ENCODE data around the gene KIAA1549. TPM values are rescaled to one million over a fixed set of nuclear protein-coding genes. Genes with fewer than 3 reads are reported as not detected.
"Not testable (repeated sequence)": the region's sequence is repeated elsewhere in the genome, so short reads cannot be mapped to it uniquely, and the experiment has no call there.

KIAA1549 gene
- total and polyA plus RNA-seq, 5 experiments from 2014 or later, result 0.39 to 0.47 TPM; not detected in 3

DNA sequence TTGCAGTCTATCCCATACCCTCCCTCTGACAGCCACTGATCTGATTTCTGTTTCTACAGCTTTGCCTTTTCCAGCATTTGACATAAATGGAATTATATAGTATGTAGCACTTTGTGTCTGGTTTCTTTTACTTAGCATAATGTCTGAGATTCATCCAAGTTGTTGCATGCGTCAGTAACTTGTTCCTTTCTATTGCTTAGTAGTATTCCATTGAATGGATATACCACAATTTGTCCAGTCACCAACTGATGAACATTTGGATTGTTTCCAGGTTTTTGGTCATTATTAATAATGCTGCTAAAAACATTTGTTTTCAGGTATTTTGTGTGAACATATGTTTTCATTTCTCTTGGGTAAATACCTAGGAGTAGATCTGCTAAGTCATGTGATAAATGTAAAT, 6.5 kb upstream of the KIAA1549 start:
- POLR2A ChIA-PET, result no interaction called here
- no peak for ATAC-seq
- DNase-seq, result no peak
- Mint-ChIP-seq H3K36me3 (peaks cover 0 to 4% (median 0%) of the 10 kb centered on the region in 3 donors), H3K27ac (peak overlapping the region in 1 of 10 donors; percentile 8), H3K4me3 (no peak overlapping the region), H3K4me1 (peaks cover 0 to 1% (median under 1%) of the 10 kb centered on the region in 4 donors), H3K27me3 (peaks cover 0 to 33% (median 4%) of the 10 kb centered on the region in 5 donors), H3K9me3 (peaks cover 0 to 5% (median 0%) of the 10 kb centered on the region in 9 donors)

DNA sequence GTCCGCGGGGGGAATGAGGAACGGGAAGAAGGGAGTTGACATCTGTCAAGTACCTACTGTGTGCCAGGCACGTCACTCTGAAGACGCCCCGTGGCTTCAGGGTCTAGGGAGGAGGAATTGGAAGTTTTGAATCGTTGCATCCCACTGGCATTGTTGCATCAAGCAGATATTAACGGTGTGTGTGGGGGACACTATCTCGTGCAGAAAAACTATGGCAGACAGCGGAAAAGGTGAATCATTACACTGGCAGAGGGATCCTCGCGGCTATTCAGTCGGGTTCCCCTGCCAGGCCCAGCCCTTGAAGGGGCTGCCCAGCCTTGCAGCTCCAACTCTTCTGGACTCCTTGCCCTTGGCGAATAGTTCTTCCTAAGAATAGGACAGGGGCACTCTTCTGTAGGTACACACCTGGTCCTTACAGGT, 1.0 kb upstream of the KIAA1549 start:
- peaks cover 13 to 21% (median 14%) of the 10 kb centered on the region in 4 donors for H3K4me1 Mint-ChIP-seq
- no peaks in the 10 kb centered on the region for H3K9me3 Mint-ChIP-seq
- H3K27me3 Mint-ChIP-seq, result peaks cover 16 to 46% (median 24%) of the 10 kb centered on the region in 5 donors
- H3K4me3 Mint-ChIP-seq, result peak overlapping the region; percentile 57 to 88 (median 73)
- POLR2A ChIA-PET, result interaction anchor here (2.1 kb wide), 1 partner anchor 96 kb away, joined by 11 read pairs; no protein-coding TSS in a partner anchor
- no peak for ATAC-seq
- no peaks in the 10 kb centered on the region for H3K36me3 Mint-ChIP-seq
- DNase-seq, result no peak
- peak overlapping the region in 5 of 10 donors; percentile 4 to 67 (median 23) for H3K27ac Mint-ChIP-seq

GRCh38 chr7:138980563-138981291, 462 bp downstream of the KIAA1549 start:
- H3K36me3 Mint-ChIP-seq, result no peaks in the 10 kb centered on the region
- peaks cover 13 to 21% (median 14%) of the 10 kb centered on the region in 4 donors for H3K4me1 Mint-ChIP-seq
- POLR2A ChIA-PET, result interaction anchor here (0.6 to 2.1 kb wide), 4 partner anchors 9 to 94 kb away, joined by 3 to 11 read pairs (median 3); no protein-coding TSS in a partner anchor
- DNase-seq (peak in 2 of 10 donors; percentile 22 to 25), ATAC-seq (peak in 1 of 2 donors; percentile 23)
- peaks cover 16 to 42% (median 24%) of the 10 kb centered on the region in 5 donors for H3K27me3 Mint-ChIP-seq
- peak overlapping the region; percentile 87 to 94 (median 91) for H3K4me3 Mint-ChIP-seq
- H3K27ac Mint-ChIP-seq, result peak overlapping the region in 8 of 10 donors; percentile 42 to 91 (median 74)
- H3K9me3 Mint-ChIP-seq, result no peaks in the 10 kb centered on the region

GRCh38 chr7:138979988-138980562, 1.1 kb downstream of the KIAA1549 start:
- ATAC-seq (no peak), DNase-seq (no peak)
- peaks cover 13 to 21% (median 14%) of the 10 kb centered on the region in 4 donors for H3K4me1 Mint-ChIP-seq
- H3K27me3 Mint-ChIP-seq, result peaks cover 16 to 45% (median 24%) of the 10 kb centered on the region in 5 donors
- H3K9me3 Mint-ChIP-seq, result no peaks in the 10 kb centered on the region
- H3K27ac Mint-ChIP-seq, result peak overlapping the region in 6 of 10 donors; percentile 39 to 91 (median 66)
- H3K4me3 Mint-ChIP-seq, result peak overlapping the region; percentile 87 to 94 (median 91)
- no peaks in the 10 kb centered on the region for H3K36me3 Mint-ChIP-seq
- POLR2A ChIA-PET, result interaction anchor here (1.0 to 2.1 kb wide), 3 partner anchors 8 to 93 kb away, joined by 3 to 11 read pairs (median 3); no protein-coding TSS in a partner anchor

- Mint-ChIP-seq H3K4me1 (peaks cover 13 to 21% (median 14%) of the 10 kb centered on the region in 4 donors), H3K4me3 (peak overlapping the region in 8 of 10 donors; percentile 31 to 90 (median 48)), H3K36me3 (no peaks in the 10 kb centered on the region), H3K27ac (no peak overlapping the region), H3K27me3 (peaks cover 16 to 46% (median 24%) of the 10 kb centered on the region in 5 donors), H3K9me3 (no peaks in the 10 kb centered on the region)
- DNase-seq (peak in 2 of 10 donors; percentile 3 to 20), ATAC-seq (peak in 1 of 2 donors; percentile 58)
- POLR2A ChIA-PET, result interaction anchor here (1.5 kb wide), 1 partner anchor 7 kb away, joined by 3 read pairs; no protein-coding TSS in a partner anchor
These were observed 1.8 kb downstream of the KIAA1549 start for GRCh38 chr7:138979226-138979979.

GRCh38 chr7:138978541-138979184, 2.5 kb downstream of the KIAA1549 start:
- Mint-ChIP-seq H3K9me3 (no peaks in the 10 kb centered on the region), H3K27ac (peak overlapping the region in 1 of 10 donors; percentile 33), H3K27me3 (peaks cover 18 to 47% (median 24%) of the 10 kb centered on the region in 5 donors), H3K4me1 (peaks cover 13 to 21% (median 14%) of the 10 kb centered on the region in 4 donors), H3K36me3 (no peaks in the 10 kb centered on the region), H3K4me3 (peak overlapping the region in 1 of 10 donors; percentile 60)
- DNase-seq (no peak), ATAC-seq (no peak)
- POLR2A ChIA-PET, result no interaction called here

DNA sequence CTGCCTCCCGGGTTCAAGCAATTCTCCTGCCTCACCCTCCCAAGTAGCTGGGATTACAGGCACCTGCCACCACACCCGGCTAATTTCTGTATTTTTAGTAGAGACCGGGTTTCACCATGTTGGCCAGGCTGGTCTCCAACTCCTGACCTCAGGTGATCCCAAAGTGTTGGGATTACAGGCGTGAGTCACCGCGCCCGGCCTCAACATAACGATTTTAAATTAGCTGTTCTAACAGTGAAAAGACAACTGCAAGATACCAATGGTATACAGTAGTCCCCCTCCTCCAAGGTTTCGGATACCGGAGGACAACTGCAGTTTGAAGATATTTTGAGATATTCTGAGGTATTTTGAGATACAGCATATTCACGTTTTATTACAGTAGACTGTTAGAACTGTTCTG, 5.0 kb downstream of the KIAA1549 start:
- H3K4me3 Mint-ChIP-seq, H3K36me3 Mint-ChIP-seq, DNase-seq, POLR2A ChIA-PET, H3K9me3 Mint-ChIP-seq, ATAC-seq, H3K27ac Mint-ChIP-seq: not testable (repeated sequence)
- Mint-ChIP-seq H3K4me1 (peaks cover 7 to 11% (median 8%) of the 10 kb centered on the region in 4 donors), H3K27me3 (peaks cover 18 to 42% (median 28%) of the 10 kb centered on the region in 5 donors)

DNA sequence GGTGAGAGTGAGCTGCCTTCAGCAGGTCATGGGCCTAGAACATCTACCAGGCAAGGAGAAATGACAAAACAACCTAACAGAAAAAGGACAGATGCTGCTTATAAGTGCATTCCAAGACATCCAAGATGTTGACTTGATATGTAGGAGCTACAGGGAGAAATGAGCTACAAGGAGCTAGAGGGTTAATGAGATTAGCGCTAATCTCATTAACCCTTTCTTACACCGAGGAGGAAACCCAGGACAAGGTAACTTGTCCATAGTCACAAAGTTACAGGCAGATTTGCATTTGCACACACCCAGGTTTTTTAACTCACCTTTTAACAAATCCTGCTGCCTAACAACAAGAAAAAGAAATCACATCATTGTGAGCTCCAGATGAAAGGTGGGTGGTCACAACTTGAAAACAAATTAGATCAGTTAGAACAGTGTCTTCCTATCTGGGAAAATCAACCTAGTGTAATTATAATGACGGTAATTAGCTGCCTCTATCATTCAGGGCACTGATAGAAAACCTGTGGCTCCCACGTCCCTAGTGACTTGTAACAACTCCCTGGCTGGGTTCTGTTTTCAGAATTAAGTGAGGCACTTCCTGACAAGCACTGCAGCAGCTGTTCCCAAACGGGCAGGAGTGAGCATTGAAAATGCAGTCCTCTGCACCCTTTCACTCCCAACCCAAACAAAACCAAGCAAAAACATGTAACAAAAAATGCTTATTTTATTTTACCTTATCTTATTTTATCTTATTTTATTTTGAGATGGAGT, 5.7 kb downstream of the KIAA1549 start:
- no peak for ATAC-seq
- peaks cover 16 to 39% (median 26%) of the 10 kb centered on the region in 5 donors for H3K27me3 Mint-ChIP-seq
- no peaks in the 10 kb centered on the region for H3K36me3 Mint-ChIP-seq
- no peak for DNase-seq
- H3K4me3 Mint-ChIP-seq, result no peak overlapping the region
- H3K27ac Mint-ChIP-seq, result no peak overlapping the region
- POLR2A ChIA-PET, result no interaction called here
- no peaks in the 10 kb centered on the region for H3K9me3 Mint-ChIP-seq
- H3K4me1 Mint-ChIP-seq, result peaks cover 4 to 8% (median 5%) of the 10 kb centered on the region in 4 donors

GRCh38 chr7:138974675-138975292, 6.4 kb downstream of the KIAA1549 start:
- Mint-ChIP-seq H3K9me3 (no peaks in the 10 kb centered on the region), H3K4me1 (peaks cover 0 to 2% (median 0%) of the 10 kb centered on the region in 4 donors), H3K36me3 (no peaks in the 10 kb centered on the region), H3K4me3 (no peak overlapping the region), H3K27me3 (peaks cover 11 to 34% (median 19%) of the 10 kb centered on the region in 5 donors), H3K27ac (no peak overlapping the region)
- POLR2A ChIA-PET, result no interaction called here
- DNase-seq, result no peak
- no peak for ATAC-seq

DNA sequence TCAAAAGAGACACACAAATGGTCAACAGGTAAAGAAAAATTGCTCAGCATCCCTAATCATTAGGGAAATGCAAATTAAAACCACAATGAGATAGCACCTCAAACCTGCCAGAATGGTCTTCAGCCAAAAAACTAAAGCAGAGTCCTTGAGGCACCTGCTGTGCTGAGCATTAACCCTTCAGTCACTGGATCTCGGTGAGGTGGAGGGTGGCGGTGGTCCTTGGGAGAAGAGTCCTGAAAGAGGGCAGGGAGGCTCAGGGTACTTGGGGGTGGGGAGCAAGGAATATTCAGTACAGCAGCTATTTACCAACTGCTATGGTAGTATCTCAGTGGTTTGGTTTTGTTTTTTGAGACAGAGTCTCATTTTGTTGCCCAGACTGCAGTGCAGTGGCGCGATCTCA, 7.1 kb downstream of the KIAA1549 start:
- Mint-ChIP-seq H3K27me3 (peaks cover 5 to 27% (median 12%) of the 10 kb centered on the region in 5 donors), H3K4me1 (peaks cover 0 to 2% (median 0%) of the 10 kb centered on the region in 4 donors), H3K27ac (no peak overlapping the region), H3K36me3 (no peaks in the 10 kb centered on the region), H3K9me3 (no peaks in the 10 kb centered on the region), H3K4me3 (no peak overlapping the region)
- ATAC-seq, result no peak
- POLR2A ChIA-PET, result no interaction called here
- DNase-seq, result no peak

DNA sequence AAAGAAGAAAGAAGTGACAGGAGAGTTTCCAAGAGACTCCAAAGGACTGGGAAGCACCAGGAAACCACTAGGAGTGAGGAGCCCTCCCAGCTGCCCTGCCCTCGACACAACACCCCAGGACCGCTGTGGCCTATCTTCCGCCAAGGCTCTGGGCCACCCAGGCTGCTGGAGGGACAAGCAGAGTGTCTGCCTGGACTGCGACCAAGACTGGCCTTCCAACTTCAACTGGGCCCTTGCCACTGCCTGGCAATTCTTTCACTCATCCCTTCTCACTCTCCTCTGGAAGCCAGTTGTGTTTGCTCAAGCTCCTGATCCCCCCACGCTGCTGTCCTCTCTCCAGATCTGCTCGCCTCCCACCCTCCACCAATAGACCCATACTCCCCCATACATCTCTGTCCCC, 10.2 kb downstream of the KIAA1549 start:
- ATAC-seq (no peak), DNase-seq (no peak)
- H3K4me1 Mint-ChIP-seq, result peaks cover 0 to 2% (median 0%) of the 10 kb centered on the region in 4 donors
- H3K27me3 Mint-ChIP-seq, result peaks cover 0 to 10% (median 5%) of the 10 kb centered on the region in 5 donors
- no peaks in the 10 kb centered on the region for H3K9me3 Mint-ChIP-seq
- no peak overlapping the region for H3K4me3 Mint-ChIP-seq
- H3K27ac Mint-ChIP-seq, result no peak overlapping the region
- POLR2A ChIA-PET, result no interaction called here
- H3K36me3 Mint-ChIP-seq, result no peaks in the 10 kb centered on the region
